GM20431 (cell line): Measurements from ENCODE around the gene AK6.
"Not testable (repeated sequence)": the region's sequence is repeated elsewhere in the genome, so short reads cannot be mapped to it uniquely, and the experiment has no call there.

Experiments
- in situ Hi-C: fragments of 300-500 bp; cut with MseI, MboI; formaldehyde crosslinking; loops from one replicate; pipeline ENCODE4 v1.15.0; 2020; ENCODE audit warnings: low sequenced_read_pairs; ENCODE audit not compliant: unreplicated experiment

AK6 gene

DNA sequence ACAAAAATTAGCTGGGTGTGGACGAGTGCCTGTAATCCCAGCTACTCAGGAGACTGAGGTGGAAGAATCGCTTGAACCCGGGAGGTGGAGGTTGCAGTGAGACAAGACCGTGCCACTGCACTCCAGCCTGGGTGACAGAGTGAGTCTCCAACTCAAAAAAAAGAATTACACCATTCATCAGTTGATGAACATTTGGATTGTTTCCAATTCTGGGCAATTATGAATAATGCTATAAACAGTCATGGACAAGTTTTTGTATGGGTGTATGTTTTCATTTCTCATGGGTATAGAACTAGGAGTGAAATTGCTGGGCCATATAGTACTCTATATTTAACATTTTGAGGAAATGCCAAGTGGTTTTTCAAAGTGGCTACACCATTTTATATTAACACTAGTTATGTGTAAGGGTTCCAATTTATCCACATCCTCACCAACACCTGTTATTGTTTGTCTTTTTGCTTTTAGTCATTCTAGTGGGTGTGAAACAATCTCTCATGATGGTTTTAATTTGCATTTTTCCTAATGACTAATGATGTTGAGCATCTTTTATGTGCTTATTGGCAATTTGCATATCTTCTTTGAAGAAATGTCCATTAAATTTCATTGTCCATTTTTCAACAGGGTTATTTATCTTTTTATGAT, 27.7 kb downstream of the AK6 start:
- in situ Hi-C loops, result no loop called here

DNA sequence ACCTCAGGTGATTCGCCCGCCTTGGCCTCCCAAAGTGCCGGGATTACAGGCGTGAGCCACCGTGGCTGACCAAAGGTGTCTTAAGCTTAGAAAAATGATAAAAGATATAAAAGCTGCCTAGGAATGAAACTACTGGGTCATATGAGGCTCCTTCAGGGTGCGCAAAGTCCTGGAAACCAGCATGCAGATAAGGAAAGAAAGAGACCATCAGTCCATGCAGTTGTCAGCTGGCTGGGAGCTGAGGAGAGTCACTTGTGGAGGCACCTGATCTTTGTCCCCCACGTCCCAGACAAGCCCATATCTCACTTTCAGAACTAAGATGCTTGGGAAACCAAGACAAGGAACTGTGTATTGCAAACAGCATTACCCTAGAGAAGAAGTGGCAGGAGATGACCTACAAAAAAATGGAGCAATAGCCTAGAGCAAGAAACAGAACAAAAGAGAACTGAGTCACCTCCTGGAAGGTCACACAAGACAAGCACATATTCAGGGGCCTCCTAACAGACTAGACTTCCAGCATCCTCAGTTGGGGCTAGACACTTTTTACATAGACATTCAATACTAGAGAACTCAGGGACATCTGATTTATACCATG, 33.9 kb downstream of the AK6 start:
- in situ Hi-C loops, result no loop called here

DNA sequence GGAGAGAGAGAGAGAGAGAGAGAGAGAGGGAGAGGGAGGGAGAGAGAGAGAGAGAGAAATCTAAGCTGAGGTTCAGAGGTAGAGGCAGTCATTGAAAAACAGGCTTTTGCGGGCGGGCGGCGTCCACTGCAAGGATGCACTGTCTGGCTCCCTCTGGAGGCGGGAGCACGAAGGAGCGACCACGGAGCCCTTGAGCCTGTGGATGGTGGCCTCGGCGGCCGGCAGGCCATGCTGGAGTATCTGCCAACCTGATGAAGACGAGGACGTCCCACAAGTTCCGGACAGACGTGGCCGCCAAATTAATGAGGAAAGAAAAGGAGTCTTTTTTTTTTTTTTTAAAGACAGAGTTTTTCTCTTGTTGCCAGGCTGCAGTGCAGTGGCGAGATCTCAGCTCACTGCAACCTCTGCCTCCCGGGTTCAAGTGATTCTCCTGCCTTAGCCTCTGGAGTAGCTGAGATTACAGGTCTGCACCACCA, 34.5 kb downstream of the AK6 start:
- in situ Hi-C loops, result no loop called here

GRCh38 chr5:69333668-69334315, 35.5 kb downstream of the AK6 start:
- in situ Hi-C loops, result not testable (repeated sequence)

DNA sequence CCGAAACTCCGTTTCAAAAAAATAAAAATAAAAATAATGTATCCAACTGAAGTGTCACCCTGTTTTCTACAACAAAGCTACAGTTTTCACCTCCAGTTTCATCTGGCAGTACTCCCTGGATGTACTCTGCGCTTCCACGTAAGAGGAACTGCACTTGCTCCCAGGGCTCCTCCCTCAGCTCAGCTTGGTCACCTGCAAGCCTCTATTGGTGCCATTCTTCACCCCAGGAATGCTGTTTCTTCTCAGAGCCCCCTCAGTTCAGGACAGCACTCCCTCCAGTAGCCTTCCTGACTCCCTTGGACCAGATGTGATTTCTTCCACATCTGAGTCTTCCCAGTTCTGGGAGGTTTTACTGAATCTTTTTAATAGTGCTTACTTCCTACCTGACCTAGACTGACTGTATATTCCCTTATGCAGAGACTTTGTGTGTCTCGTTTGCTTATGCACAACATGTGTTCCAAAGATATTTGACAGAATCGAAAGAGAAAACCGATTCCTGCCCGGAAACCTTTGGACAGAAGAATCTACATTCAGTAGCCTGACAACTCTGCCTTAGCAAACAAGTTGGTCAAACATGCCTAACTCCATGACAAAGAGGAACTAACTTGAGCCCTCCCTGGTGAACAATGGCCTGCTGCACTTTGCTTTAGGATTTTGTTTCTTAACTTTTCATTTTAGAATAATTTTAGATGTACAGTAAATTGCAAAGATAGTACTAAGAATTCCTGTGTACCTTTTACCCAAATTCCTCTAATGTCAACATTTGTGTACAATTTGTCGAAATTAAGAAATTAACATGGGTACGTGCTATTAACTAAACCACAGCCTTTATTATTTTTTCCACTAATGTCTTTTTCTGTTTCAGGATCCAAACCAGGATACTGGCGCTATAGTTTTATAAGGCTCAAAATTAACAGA, 37.5 kb downstream of the AK6 start:
- in situ Hi-C loops, result no loop called here

DNA sequence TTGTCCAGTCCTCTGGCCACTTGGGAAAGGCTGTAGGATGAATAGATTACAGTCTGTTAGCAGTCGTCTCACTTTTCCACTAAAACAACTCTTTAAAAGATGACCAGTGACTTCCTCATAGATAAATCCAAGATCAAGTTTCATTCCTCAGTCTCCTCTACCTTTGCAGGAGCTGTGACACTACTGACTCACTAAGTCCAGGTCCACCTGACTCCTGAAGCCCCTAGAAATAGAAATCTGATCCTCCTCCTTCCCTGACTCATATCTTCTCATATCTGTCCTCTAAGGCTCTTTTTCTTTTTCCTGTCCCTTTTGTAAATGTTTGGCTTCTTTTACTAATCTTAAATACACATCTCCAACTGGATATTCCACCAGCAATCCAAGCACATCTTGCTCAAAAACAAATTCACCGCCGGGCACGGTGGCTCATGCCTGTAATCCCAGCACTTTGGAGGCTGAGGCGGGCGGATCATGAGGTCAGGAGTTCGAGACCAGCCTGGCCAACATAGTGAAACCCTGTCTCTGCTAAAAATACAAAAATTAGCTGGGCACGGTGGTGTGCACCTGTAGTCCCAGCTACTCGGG, 39.3 kb downstream of the AK6 start:
- in situ Hi-C loops, result no loop called here

DNA sequence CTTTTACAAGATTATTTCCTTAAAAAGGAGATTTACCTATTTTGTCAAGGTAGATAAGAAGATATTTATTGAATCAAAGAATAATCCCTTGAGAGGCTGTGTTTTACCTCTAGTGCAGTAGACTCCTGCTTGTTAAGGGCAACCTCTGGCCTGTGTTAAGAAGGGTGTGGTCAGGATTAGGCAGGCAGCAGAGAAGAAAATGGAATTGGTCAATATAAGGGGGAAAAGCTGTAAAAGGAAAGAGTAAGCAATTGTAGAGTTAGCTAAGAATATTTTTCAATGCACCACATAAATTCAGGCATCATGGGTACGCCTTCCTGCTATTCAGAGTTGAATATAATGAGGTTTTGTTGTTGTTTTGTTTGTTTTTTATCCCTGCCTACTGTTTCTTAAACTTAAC, 43.0 kb downstream of the AK6 start:
- in situ Hi-C loops, result no loop called here

GRCh38 chr5:69317391-69317790, 51.9 kb downstream of the AK6 start:
- in situ Hi-C loops, result no loop called here

DNA sequence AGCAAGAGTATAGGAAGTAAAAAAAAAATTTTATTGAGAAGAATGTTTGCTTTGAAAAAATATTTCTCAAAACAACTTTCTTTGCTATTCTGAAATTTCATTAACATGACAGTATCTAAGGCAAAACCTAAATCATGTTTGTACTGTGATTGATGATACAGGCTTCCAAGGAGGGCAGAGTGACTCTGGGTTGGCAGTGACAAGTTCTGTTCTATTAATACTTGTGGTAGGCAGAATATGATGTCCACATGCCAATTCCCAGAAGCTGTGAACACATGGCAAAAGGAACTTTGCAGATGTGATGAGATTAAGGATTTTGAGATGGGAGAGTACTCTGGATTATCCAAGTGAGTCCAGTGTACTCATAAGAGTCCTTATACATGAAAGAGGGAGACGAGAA, 53.3 kb downstream of the AK6 start:
- in situ Hi-C loops, result no loop called here

DNA sequence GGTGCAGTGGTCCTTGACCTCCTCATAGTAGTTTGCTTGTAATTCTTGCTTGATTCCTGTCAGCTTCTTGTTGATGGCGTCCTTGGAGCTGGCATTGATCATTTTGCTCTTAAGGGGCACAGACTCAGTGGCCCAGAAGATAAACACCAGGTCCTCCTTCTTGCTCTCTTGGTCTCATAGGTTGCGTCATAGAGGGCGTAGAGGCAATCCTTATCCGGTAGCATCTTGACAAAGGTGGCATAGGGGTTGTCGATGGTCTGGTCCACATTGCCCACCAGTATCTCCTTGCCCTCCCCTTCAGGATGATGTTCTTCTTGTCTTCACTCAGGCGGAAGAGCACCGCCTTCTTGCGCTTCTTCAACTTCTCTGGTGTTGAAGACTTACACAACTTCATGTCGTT, 55.9 kb downstream of the AK6 start:
- in situ Hi-C loops, result no loop called here

DNA sequence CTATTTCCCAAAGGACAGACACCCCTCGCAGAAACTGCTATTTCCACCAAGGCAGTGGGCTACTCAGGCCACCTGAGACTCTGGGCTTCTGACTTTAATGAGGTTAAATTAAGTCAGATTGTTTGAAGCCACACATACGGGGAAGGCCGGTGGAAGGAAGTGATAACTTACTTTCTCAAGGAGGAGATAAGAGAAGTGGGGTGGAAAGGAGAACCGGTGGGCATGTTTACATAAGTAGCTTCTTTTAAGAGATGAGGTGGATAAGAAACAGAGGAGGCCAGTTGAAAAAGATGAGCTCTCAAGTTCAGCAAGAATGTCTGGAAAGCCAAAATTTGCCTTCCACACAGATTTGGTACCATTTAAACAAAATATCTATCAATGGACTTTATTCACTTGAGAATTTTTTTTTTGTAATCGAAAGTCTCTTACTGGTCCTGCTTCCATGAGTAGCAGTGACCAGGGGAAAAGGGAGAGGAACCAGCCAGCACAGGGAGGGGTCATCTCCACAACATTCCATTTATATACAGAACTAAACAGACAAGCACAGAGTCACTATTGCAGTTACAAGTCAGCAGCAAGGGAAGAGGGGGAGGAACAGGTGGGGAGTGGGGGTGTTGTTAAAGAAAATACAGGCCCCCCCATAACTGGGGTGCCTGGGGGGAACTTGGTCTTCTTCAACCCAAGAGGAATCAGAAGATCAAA, 56.7 kb downstream of the AK6 start:
- in situ Hi-C loops, result no loop called here

- in situ Hi-C loops, result no loop called here
Observed at GRCh38 chr5:69309380-69309779, 59.9 kb downstream of the AK6 start.

DNA sequence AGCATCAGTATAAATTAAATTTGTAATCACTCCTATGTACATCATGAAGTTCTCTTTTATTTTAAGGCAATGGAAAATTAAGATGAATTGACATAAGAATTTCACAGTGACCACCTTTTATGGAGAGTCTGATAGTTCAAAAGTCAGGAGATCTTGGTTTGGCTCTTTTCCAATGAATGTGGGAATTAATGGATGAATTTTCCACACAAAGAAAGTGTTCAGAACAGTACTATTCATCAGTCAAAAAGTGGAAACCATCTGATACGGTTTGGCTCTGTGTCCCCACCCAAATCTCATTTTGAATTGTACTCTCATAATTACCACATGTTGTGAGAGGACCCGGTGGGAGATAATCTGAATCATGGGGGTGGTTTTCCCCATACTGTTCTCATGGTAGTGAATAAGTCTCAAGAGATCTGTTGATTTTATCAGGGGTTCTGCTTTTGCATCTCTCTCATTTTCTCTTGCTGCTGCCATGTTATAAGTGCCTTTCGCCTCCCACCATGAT, 61.2 kb downstream of the AK6 start:
- in situ Hi-C loops, result no loop called here

DNA sequence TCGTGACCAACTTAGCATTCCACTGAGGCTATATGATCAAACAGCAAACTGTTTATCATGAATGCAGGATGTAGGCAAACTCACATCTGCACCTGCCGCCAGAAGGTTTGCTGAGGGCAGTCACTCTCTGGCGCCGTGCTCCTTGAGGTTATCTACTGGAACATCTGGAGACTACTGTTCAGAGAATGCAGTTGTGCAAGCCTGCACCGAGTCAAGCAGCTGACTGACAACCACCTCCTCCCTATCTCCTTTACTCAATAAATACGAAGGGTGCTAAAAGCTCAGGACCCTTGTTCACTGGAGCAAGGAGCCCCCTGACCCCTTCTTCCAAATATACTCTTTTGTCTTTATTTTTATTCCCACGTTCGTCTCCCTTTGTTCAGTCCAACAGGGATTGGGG, 63.8 kb downstream of the AK6 start:
- in situ Hi-C loops, result no loop called here
